Skeletal muscle satellite cell (primary cell): ENCODE data around the gene IPO11. TPM values are rescaled to one million over a fixed set of nuclear protein-coding genes. Genes with fewer than 3 reads are reported as not detected.
"Not testable (repeated sequence)": the region's sequence is repeated elsewhere in the genome, so short reads cannot be mapped to it uniquely, and the experiment has no call there.

Experiments used
- H3K27me3 ChIP-seq: 2 replicates; pipeline ENCODE4 v1.7.0; 2013; ENCODE audit warnings: low read length; ENCODE audit not compliant: control insufficient read depth, insufficient read depth
- H3K36me3 ChIP-seq: 2 replicates; pipeline ENCODE4 v1.7.0; 2013; ENCODE audit warnings: mild to moderate bottlenecking, control low read depth, low read length; ENCODE audit not compliant: insufficient read depth
- H3K4me1 ChIP-seq: 2 replicates; pipeline ENCODE4 v1.7.0; 2013; ENCODE audit warnings: low read length; ENCODE audit not compliant: control insufficient read depth, insufficient read depth
- H3K4me2 ChIP-seq: 2 replicates; pipeline ENCODE4 v1.7.0; 2013; ENCODE audit warnings: mild to moderate bottlenecking, low read length
- H3K4me3 ChIP-seq: 2 replicates; pipeline ENCODE4 v1.7.0; 2013; ENCODE audit warnings: low read length
- H3K9ac ChIP-seq: 2 replicates; pipeline ENCODE4 v1.7.0; 2013; ENCODE audit warnings: mild to moderate bottlenecking, low read depth, low read length, moderate library complexity
- H3K9me3 ChIP-seq: replicated peaks from 2 replicates; pipeline ENCODE4 v1.7.0; 2013; ENCODE audit warnings: mild to moderate bottlenecking, control low read depth, low read length
- small RNA-seq: library from RNA; depleted of rRNA; stranded (forward); fragments of <200 nt; gene quantifications from one replicate; pipeline ENCODE3, GENCODE V24; 2012

Gene IPO11

DNA sequence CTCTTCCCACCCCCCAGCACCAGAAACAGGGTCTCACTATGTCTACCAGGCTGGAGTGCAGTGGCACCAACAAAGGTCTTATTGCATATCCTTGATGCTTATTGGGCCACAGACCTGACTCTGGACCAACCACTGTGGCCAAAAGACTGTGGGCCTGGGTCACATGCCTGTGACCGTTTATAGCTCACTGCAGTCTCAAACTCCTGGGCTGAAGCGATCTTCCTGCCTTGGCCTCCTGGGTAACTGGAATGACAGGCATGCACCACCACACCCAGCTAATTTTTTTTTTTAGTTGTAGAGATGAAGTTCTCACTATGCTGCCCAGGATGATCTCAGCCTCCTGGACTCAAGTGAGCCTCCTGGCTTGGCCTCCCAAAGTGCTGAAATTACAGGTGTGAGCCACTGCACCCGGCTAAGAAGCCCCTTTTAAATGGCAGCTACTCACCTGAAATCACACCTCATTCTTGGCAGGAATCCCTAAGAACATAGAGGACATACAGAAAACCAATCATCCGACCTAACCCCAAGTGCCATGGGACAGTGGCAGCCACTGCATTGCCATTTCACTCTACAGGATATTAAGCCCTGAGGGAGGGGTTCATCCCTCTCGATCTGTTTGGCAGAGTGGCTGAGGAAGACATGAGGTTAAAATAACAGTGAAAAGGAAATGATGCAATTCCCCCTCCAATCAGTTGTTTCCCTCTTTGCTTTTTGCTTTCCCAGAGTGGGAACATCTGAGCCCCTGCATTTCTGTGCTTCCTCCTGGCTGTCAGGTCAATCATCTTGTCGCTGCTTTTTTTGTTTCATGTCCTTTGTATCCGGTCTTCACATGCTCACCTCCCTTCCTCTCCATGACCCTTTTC, 240.7 kb downstream of the IPO11 start:
- Histone ChIP-seq H3K27me3 (no peaks in the 10 kb centered on the region), H3K9ac (no peak overlapping the region), H3K9me3 (no peaks in the 10 kb centered on the region), H3K4me1 (no peaks in the 10 kb centered on the region), H3K36me3 (no peaks in the 10 kb centered on the region), H3K4me3 (no peak overlapping the region), H3K4me2 (no peak overlapping the region)

- Histone ChIP-seq H3K4me2 (no peak overlapping the region), H3K27me3 (no peaks in the 10 kb centered on the region), H3K4me1 (no peaks in the 10 kb centered on the region), H3K9ac (no peak overlapping the region), H3K9me3 (no peaks in the 10 kb centered on the region), H3K4me3 (no peak overlapping the region), H3K36me3 (no peaks in the 10 kb centered on the region)
Observed at GRCh38 chr5:62653864-62654575, 241.5 kb downstream of the IPO11 start.

DNA sequence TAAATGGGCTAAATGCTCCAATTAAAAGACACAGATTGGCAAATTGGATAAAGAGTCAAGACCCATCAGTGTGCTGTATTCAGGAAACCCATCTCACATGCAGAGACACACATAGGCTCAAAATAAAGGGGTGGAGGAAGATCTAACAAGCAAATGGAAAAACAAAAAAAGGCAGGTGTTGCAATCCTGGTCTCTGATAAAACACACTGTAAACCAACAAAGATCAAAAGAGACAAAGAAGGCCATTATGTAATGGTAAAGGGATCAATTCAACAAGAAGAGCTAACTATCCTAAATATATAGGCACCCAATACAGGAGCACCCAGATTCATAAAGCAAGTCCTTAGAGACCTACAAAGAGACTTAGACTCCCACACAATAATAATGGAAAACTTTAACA, 245.2 kb downstream of the IPO11 start:
- not testable (repeated sequence) for H3K36me3 ChIP-seq, H3K4me1 ChIP-seq, H3K9me3 ChIP-seq, H3K27me3 ChIP-seq, H3K9ac ChIP-seq, H3K4me2 ChIP-seq, H3K4me3 ChIP-seq

DNA sequence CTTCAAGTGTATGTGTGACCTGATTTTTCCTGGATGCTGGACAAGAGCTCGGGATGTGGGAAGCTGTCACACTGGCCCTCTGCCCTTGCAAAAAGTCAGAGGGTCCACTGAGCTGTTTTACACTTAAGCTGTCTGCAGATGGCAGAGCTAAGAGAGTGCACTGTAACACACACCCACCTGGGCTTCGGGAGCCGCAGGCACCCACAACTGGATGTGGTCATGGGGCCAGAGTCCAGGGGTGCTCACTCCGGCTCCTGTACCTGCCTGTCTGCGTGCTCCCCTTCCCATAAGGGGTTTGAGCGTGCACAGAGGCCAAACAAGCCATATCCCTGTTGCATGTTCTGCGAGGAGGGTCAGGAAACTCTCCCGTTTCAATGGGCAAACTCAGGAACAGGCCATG, 248.6 kb downstream of the IPO11 start:
- Histone ChIP-seq H3K4me2 (no peak overlapping the region), H3K36me3 (no peaks in the 10 kb centered on the region)

GRCh38 chr5:62662521-62662920, 250.0 kb downstream of the IPO11 start:
- no peaks in the 10 kb centered on the region for H3K36me3 ChIP-seq
- no peaks in the 10 kb centered on the region for H3K27me3 ChIP-seq

More for the DNA sequence above, 248.6 kb downstream of the IPO11 start:
- H3K4me3 ChIP-seq: no peak overlapping the region
- H3K9me3 ChIP-seq: no peaks in the 10 kb centered on the region
- H3K9ac ChIP-seq: no peak overlapping the region
- no peaks in the 10 kb centered on the region for H3K27me3 ChIP-seq
- no peaks in the 10 kb centered on the region for H3K4me1 ChIP-seq

GRCh38 chr5:62671479-62671878, 258.9 kb downstream of the IPO11 start:
- Histone ChIP-seq H3K4me3 (no peak overlapping the region), H3K4me1 (no peaks in the 10 kb centered on the region), H3K4me2 (no peak overlapping the region), H3K9me3 (no peaks in the 10 kb centered on the region), H3K36me3 (no peaks in the 10 kb centered on the region), H3K9ac (no peak overlapping the region), H3K27me3 (no peaks in the 10 kb centered on the region)

More at GRCh38 chr5:62662521-62662920, 250.0 kb downstream of the IPO11 start:
- H3K9ac ChIP-seq: no peak overlapping the region
- H3K4me3 ChIP-seq: no peak overlapping the region
- no peaks in the 10 kb centered on the region for H3K4me1 ChIP-seq
- no peaks in the 10 kb centered on the region for H3K9me3 ChIP-seq
- H3K4me2 ChIP-seq: no peak overlapping the region

GRCh38 chr5:62676596-62676995, 264.0 kb downstream of the IPO11 start:
- not testable (repeated sequence) for H3K4me3 ChIP-seq, H3K27me3 ChIP-seq, H3K36me3 ChIP-seq, H3K9ac ChIP-seq, H3K9me3 ChIP-seq, H3K4me2 ChIP-seq, H3K4me1 ChIP-seq

Small RNA genes lying within 50 kb of the gene (small RNA-seq; reads per million reads assigned to genes)
- not detected for gene CKS1BP3
- gene RNU6-661P: not detected
